NOMO-1 (cell line): ENCODE results near the gene KIF22.
"Not testable (repeated sequence)": the region's sequence is repeated elsewhere in the genome, so short reads cannot be mapped to it uniquely, and the experiment has no call there.

Experiments
- DNase-seq, 2 experiments: peaks; one replicate each; lab custom pipeline; 2025; ENCODE audit not compliant: unreplicated experiment in 2 of 2; lab: John Stamatoyannopoulos, UW

Gene KIF22

GRCh38 chr16:29790183-29790948, at the start of gene KIF22:
TSS of gene KIF22 (plus strand) at chr16:29790751. CDS start at chr16:29790760, 9 bp downstream.
- DNase-seq, result peak; percentile 98 to 99

GRCh38 chr16:29742683-29743275, 47.8 kb upstream of the KIF22 start:
- DNase-seq, result no peak

- no peak for DNase-seq
These were observed 47.1 kb upstream of the KIF22 start for GRCh38 chr16:29743475-29743826.

GRCh38 chr16:29743827-29744531, 46.6 kb upstream of the KIF22 start:
- DNase-seq, result no peak

- DNase-seq, result peak in 1 of 2 experiments; percentile 16
These were observed 45.9 kb upstream of the KIF22 start for GRCh38 chr16:29744541-29745101.

GRCh38 chr16:29745121-29745852, 45.3 kb upstream of the KIF22 start:
- peak; percentile 79 to 87 for DNase-seq

GRCh38 chr16:29745853-29746345, 44.7 kb upstream of the KIF22 start, which contains the start of gene C16orf54:
TSS of gene C16orf54 (minus strand) at chr16:29745990. CDS start at chr16:29744951, 1,039 bp downstream.
- DNase-seq, result peak; percentile 97 to 98

GRCh38 chr16:29746518-29746917, 44.0 kb upstream of the KIF22 start:
- not testable (repeated sequence) for DNase-seq

- DNase-seq, result no peak
These were observed 42.4 kb upstream of the KIF22 start for GRCh38 chr16:29747947-29748759.

GRCh38 chr16:29748760-29749149, 41.8 kb upstream of the KIF22 start:
- not testable (repeated sequence) for DNase-seq

GRCh38 chr16:29753516-29753915, 37.0 kb upstream of the KIF22 start:
- no peak for DNase-seq

- DNase-seq, result no peak
These were observed 33.9 kb upstream of the KIF22 start for GRCh38 chr16:29756654-29757053.

GRCh38 chr16:29757086-29757485, 33.5 kb upstream of the KIF22 start:
- DNase-seq, result not testable (repeated sequence)

GRCh38 chr16:29757950-29758466, 32.5 kb upstream of the KIF22 start:
- DNase-seq, result peak; percentile 43 to 58

- no peak for DNase-seq
These were observed 29.8 kb upstream of the KIF22 start for GRCh38 chr16:29760567-29761279.

- not testable (repeated sequence) for DNase-seq
These were observed 29.3 kb upstream of the KIF22 start for GRCh38 chr16:29761280-29761651.

GRCh38 chr16:29761882-29762281, 28.7 kb upstream of the KIF22 start:
- no peak for DNase-seq

- peak in 1 of 2 experiments; percentile 33 for DNase-seq
These were observed 27.2 kb upstream of the KIF22 start for GRCh38 chr16:29763326-29763725.
